Stimulated activated CD8-positive, alpha-beta memory T cell treated with anti-CD3 and anti-CD28 coated beads, Interleukin-4, amount 100 ng/mL, for 1 hour (primary cell): ENCODE measurements around the gene MID1.

ENCODE experiments used
- DNase-seq, 2 donors: peaks; one replicate each; pipeline ENCODE4 v3.0.0-alpha.2; 2020; ENCODE audit warnings: low read depth in 2 of 2, low spot score in 1 of 2

Gene MID1, protein sequence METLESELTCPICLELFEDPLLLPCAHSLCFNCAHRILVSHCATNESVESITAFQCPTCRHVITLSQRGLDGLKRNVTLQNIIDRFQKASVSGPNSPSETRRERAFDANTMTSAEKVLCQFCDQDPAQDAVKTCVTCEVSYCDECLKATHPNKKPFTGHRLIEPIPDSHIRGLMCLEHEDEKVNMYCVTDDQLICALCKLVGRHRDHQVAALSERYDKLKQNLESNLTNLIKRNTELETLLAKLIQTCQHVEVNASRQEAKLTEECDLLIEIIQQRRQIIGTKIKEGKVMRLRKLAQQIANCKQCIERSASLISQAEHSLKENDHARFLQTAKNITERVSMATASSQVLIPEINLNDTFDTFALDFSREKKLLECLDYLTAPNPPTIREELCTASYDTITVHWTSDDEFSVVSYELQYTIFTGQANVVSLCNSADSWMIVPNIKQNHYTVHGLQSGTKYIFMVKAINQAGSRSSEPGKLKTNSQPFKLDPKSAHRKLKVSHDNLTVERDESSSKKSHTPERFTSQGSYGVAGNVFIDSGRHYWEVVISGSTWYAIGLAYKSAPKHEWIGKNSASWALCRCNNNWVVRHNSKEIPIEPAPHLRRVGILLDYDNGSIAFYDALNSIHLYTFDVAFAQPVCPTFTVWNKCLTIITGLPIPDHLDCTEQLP

GRCh38 chrX:10620121-10620699, at the start of gene MID1:
Gene MID1, minus strand, starts transcription at chrX:10620585. Its CDS starts 53,038 bp downstream, at chrX:10567547.
- DNase-seq = no peak

- no peak for DNase-seq
Measured at GRCh38 chrX:10667143-10667542, 46.8 kb upstream of the MID1 start.

DNA sequence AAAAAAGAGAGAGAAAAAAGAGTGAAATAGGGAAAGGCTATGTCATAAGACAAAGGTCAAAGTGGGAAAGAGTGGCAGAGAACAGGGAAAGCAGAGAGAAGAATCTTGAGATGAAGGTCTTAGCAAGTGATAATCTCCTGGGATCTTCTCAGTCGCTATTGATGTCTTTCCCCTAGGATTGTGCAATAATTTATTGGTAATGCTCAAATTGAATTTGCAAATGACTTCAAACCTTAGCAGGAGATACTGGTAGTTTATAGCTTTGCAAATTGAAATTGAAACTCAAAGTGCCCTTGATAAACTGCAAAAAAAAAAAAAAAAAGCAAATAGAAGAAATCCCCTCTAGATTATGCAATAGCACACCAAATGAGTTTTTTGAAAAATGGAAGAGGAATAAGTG, 45.7 kb upstream of the MID1 start:
- no peak for DNase-seq

DNA sequence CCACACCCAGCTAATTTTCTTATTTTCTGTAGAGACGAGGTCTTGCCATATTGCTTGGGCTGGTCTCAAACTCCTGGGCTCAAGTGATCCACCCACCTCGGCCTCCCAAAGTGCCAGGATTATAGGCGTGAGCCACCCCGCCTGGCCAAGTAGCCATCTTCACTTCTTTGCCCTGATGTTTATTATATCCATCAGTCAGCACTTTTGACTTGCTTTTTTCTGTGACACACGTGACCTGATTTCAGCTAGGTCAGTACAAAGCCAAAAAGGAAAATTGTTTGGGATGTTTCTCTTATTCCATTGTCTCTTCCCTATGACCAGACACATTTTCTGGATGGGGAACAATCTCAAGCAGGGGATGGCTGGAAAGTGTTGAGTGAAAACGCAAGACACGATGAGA, 45.3 kb upstream of the MID1 start:
- DNase-seq = no peak

GRCh38 chrX:10660171-10660570, 39.8 kb upstream of the MID1 start:
- DNase-seq = no peak

DNA sequence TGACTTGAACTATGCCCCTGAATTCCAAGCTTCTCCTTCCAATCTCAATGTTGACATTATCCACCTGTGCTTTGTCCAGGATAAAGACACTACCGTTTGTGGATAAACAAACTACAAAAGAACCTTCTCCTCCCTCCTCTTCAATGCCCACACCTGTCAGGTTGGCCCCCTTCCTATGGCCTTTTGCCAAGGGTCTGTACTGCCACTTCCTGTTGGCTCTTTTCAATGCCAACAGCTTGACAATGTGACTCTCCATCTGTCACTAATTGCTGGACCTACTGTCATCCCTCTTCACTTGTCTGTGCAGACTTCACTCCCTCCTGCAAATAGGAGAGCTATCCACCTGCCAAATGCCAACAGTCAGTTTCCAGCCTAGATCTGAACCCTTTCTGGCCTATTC, 35.8 kb upstream of the MID1 start:
- DNase-seq = no peak

DNA sequence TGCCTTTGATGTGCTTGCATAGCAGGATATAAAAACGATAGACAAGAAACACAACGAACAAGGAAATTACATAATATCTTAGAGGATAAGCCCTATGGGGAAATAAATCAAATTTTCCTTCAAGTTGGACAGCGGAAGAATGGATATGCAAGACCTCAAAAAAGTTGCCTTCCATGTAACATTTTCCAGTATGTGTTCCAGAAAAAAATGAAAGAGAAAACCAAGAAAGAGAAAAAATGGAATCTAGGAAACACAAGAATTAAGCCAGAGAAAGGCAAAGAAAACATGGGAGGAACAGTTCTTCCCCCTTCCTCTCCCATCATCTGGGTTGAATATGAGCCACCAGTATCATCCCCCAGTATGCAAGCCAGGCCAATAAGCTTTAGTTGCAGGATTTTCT, 34.6 kb upstream of the MID1 start:
- no peak for DNase-seq

DNA sequence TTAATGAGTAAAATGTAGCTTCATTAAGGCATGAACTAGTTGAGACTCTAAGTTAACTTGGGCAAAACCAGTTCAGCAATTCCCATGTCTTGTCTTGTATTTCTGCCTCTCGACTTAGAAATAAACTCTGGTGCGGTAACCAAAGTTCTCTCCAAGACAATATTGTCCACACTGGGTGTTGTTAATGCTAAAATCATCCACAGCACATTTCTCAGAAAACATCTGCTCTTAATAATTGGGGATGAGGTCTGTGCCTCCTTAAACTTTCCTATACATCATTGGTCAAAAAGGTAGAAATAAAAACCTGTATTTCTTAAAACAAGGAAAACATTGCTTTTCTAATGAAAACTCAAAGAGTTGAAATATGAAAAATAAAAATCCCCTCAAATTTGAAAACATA, 32.9 kb upstream of the MID1 start:
- DNase-seq = no peak

- no peak for DNase-seq
Measured at GRCh38 chrX:10649265-10649664, 28.9 kb upstream of the MID1 start.

DNA sequence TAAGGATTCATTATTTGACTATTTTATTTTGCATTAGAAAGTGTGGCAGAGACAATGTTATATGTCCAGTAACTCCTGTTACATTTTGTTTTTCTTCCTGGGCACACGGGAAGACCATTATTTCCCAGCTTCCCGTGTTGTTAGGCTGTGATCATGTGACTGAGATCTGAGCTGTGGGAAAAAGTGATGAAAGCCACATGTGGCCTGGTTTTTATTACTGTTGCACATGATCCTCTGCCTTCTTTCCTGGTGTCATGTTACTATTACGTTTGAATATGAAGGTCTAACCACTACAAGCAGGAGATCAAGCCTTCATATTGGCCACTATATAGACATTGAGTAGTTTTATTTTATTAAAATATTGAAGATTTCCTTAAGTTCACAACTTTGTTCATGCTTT, 28.2 kb upstream of the MID1 start:
- DNase-seq = no peak

- no peak for DNase-seq
Measured at GRCh38 chrX:10636851-10637250, 16.5 kb upstream of the MID1 start.

GRCh38 chrX:10636337-10636736, 16.0 kb upstream of the MID1 start:
- no peak for DNase-seq

- no peak for DNase-seq
Measured at GRCh38 chrX:10634392-10635161, 14.2 kb upstream of the MID1 start.

- DNase-seq = no peak
Measured at GRCh38 chrX:10633722-10634121, 13.3 kb upstream of the MID1 start.

DNA sequence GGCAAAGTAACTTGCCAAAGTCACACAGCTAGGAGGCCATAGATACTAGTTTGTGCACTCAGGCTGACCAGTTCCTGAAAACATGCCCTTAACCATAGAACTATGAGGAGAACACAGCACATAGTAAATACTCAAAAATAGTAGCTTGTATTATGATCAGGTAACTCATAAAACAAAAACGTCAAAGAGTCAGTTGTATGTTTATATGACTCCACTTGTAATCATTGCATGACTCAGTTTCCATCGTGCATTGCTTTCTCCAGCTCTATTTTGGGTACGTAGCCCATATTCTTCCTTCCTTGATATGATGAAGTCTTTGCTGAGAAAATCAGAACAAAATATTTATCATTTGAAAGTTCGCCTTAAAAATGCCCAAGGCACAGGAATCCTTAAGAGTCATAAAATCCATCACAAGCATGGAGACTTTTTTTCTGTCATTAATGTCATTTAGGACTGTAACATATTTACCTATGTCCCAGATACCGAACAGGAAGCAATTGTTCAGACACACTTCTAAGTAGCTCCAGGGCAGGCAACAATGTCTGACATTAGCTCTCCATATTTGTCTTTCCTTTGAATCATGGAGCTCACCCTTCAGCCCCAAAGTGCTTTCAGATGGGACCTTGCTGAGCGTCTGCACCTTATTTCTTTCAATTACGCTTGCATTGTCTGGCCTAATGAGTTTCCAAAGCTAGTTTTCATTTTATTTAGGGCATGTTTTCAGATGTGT, 11.2 kb upstream of the MID1 start:
- no peak for DNase-seq

DNA sequence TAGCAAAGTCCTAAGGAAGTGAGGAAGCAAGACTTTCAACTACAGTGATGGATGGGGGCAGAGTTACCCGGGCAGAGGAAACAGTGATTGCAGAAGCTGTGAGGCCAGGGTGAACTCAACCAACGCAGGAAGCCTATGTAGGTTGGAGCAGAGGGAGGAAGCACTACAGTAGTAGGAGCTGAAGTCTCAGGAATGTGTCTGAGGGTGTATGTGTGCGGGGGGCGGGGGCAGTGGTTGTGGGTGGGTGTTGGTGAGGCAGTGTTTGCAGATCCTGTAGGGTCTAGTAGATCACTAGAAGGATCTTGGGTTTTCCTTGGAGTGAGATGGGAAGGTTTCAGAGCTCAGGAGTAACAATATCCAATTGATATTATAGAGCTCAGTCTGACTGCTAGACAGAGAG, 9.9 kb upstream of the MID1 start:
- no peak for DNase-seq

GRCh38 chrX:10629905-10630304, 9.5 kb upstream of the MID1 start:
- DNase-seq = no peak

DNA sequence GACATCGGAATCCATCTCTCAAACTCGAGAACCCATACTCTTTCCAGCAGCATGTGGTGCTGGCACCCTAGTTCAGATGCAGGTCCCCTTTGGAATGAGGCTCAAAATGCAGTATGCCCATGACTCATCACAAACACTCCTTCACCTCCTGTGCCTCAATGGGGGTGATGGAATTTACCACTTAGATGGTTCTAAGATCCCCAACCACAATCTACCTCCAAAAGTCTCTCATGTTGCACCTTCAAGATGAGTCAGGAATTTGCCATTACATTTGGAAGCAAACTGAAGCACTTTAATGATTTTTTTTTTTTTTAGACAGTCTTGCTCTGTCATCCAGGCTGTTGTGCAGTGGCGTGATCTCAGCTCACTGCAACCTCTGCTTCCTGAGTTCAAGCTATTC, 8.5 kb upstream of the MID1 start:
- DNase-seq = no peak

GRCh38 chrX:10622197-10622596, 1.8 kb upstream of the MID1 start:
- DNase-seq = no peak

DNA sequence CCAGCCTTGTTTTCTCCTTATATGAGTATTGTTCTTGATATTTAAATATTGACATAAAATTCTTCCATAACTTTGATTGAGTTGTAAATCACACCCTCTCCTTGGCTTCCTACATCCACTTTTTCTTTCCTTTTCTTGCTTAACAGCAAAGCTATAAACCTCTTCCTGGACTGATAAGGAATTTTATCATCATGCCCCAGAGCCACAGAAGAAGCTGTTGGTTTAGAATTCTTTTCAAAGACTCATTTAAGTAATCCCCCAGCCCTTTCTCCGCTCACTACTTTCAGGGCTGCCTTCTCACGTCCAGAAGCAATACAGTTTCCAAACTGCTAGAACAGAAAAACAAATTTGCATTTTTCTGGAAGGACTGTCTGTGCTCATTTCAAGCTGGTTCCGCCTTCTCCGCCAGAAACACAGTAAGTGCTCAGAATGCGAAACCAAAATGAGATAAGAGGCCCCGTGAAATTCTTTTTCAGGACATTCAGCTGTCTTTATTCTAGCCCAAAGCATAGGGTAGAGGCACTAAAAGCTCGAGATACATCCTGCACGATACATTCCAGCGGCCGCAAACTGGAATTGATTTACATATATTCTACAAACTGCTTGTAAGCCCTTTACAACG, 849 bp downstream of the MID1 start:
- DNase-seq = no peak

GRCh38 chrX:10618961-10619360, 1.4 kb downstream of the MID1 start:
- no peak for DNase-seq
